ENCODE results near the gene TNPO2. TPM values are rescaled to one million over a fixed set of nuclear protein-coding genes. Genes with fewer than 3 reads are reported as not detected.

Gene TNPO2
- total and polyA plus RNA-seq, 7 experiments from 2014 or later, result 2.0 to 78.7 (median 59.0) TPM

DNA sequence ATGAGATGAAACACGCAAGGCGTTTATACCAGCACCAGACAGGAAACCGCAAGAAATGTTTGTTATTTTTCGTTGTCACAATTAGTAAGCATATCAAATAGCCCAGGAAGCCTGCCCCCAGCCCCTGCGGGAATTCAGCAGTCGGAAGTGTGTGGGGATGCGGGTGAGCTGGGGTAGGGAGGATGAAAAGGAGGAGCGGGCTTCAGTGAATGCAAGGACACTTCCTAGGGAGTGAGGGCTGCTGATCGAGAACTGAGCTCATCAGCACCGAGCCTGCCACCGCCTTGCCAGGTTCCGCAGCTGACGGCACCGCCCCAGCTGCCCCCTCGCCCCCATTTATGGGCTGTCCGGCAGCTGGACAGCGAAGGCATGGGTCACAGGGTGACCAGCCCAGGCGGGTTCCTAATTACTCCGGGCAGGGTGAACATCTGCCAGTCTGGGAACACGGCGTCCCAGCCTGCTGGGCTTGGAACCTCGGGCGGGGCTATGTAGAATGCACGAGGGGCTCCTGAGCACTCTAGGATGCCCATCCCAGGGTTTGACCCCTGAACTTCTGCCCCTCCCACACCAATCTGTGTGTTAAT lies 26.3 kb upstream of the TNPO2 start:
- ChIA-PET POLR2A (no interaction called here), CTCF (no interaction called here)
- Mint-ChIP-seq H3K27ac (no peak overlapping the region), H3K36me3 (peaks cover 12 to 30% (median 22%) of the 10 kb centered on the region in 5 donors), H3K27me3 (peaks cover 10 to 32% (median 21%) of the 10 kb centered on the region in 5 donors), H3K4me1 (peaks cover 0 to 13% (median 4%) of the 10 kb centered on the region in 7 donors), H3K4me3 (peak overlapping the region in 3 of 10 donors; percentile 2 to 48 (median 21)), H3K9me3 (peaks cover 0 to 12% (median 6%) of the 10 kb centered on the region in 11 donors)
- intact Hi-C loops (cut with micrococcal nuclease), result no loop called here
- Histone ChIP-seq H3K4me1 (ENCODE audit: control insufficient read depth in 2 of 2, insufficient read depth in 2 of 2, low read length in 2 of 2) (no peaks in the 10 kb centered on the region), H3K27me3 (ENCODE audit: control insufficient read depth in 2 of 2, insufficient read depth in 2 of 2, low read length in 2 of 2) (no peaks in the 10 kb centered on the region), H3K4me3 (ENCODE audit: low read length) (no peak overlapping the region), H3K27ac (ENCODE audit: low read depth, low read length) (no peak overlapping the region), H3K36me3 (ENCODE audit: control insufficient read depth in 2 of 3, insufficient read depth in 3 of 3, low read length in 3 of 3) (peaks cover 0 to 34% (median 0%) of the 10 kb centered on the region in 3 experiments), H3K9me3 (ENCODE audit: control insufficient read depth in 2 of 3, low read length in 3 of 3) (peaks cover 0 to 12% (median 0%) of the 10 kb centered on the region in 3 experiments)
- ATAC-seq (no peak), DNase-seq (no peak)

DNA sequence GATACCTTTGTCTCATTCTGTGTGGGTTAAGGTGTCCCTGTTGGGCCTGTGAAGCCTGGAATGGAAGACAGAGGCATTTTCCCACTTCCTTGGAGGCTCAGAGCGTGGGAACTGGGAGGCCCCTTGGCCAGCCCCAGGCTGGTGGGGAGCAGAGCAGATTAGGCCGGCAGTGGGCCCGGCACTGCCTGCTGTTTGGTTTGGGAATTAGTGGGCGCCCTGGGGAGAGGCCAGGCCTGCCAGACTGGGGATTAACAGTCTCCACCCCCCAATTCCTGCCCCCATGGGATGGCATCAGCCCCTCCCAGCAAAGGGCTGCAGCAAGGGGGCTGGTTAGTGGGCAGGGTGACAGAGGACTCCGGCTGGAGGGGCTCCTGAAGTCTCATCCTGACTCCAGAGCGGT lies 24.8 kb upstream of the TNPO2 start:
- Histone ChIP-seq H3K27me3 (ENCODE audit: control insufficient read depth in 2 of 2, insufficient read depth in 2 of 2, low read length in 2 of 2) (no peaks in the 10 kb centered on the region), H3K4me1 (ENCODE audit: control insufficient read depth in 2 of 2, insufficient read depth in 2 of 2, low read length in 2 of 2) (no peaks in the 10 kb centered on the region), H3K27ac (ENCODE audit: low read depth, low read length) (no peak overlapping the region), H3K9me3 (ENCODE audit: control insufficient read depth in 2 of 3, low read length in 3 of 3) (peaks cover 0 to 12% (median 0%) of the 10 kb centered on the region in 3 experiments), H3K4me3 (ENCODE audit: low read length) (no peak overlapping the region), H3K36me3 (ENCODE audit: control insufficient read depth in 2 of 3, insufficient read depth in 3 of 3, low read length in 3 of 3) (peaks cover 0 to 41% (median 0%) of the 10 kb centered on the region in 3 experiments)
- CTCF ChIA-PET, result no interaction called here
- Mint-ChIP-seq H3K27ac (no peak overlapping the region), H3K4me1 (peaks cover 0 to 13% (median 4%) of the 10 kb centered on the region in 7 donors), H3K4me3 (no peak overlapping the region), H3K9me3 (peaks cover 0 to 12% (median 6%) of the 10 kb centered on the region in 11 donors), H3K36me3 (peaks cover 12 to 35% (median 24%) of the 10 kb centered on the region in 5 donors), H3K27me3 (peaks cover 9 to 29% (median 18%) of the 10 kb centered on the region in 5 donors)
- POLR2A ChIA-PET, result interaction anchor here (2.8 kb wide), 1 partner anchor 11 kb away, joined by 8 read pairs; the partner anchor contains the start of gene GET3
- intact Hi-C loops (cut with micrococcal nuclease), result no loop called here
- ATAC-seq, result no peak
- no peak for DNase-seq

DNA sequence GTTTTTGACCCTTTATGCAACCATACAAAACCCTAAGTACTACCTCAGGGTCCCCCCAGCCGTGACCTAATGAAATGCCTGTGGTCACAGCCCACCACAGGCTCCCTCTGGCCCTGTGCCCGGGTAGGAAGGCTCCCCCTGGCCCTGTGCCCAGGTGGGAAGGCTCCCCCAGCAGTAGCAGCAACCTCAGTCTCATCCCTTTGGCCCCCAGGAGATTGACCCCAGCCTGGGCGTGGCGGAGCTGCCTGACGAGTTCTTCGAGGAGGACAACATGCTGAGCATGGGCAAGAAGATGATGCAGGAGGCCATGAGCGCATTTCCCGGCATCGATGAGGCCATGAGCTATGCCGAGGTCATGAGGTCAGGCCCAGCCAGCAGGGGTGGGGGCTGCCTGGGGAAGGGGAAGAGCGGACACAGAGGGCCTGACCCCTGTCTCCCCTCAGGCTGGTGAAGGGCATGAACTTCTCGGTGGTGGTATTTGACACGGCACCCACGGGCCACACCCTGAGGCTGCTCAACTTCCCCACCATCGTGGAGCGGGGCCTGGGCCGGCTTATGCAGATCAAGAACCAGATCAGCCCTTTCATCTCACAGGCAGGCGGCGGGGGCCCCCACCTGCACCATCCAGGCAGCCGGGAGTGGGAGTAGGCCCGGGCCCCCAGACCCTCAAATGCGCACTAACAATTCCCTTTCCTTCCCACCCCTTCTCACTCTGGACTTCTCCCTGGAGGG lies 21.6 kb upstream of the TNPO2 start:
- peaks cover 1 to 8% (median 5%) of the 10 kb centered on the region in 5 donors for H3K27me3 Mint-ChIP-seq
- H3K4me3 ChIP-seq (ENCODE audit: low read length), result no peak overlapping the region
- H3K27ac Mint-ChIP-seq, result no peak overlapping the region
- peaks cover 0 to 12% (median 0%) of the 10 kb centered on the region in 3 experiments for H3K9me3 ChIP-seq (ENCODE audit: control insufficient read depth in 2 of 3, low read length in 3 of 3)
- DNase-seq (no peak), ATAC-seq (no peak)
- no peaks in the 10 kb centered on the region for H3K27me3 ChIP-seq (ENCODE audit: control insufficient read depth in 2 of 2, insufficient read depth in 2 of 2, low read length in 2 of 2)
- peaks cover 0 to 51% (median 0%) of the 10 kb centered on the region in 3 experiments for H3K36me3 ChIP-seq (ENCODE audit: control insufficient read depth in 2 of 3, insufficient read depth in 3 of 3, low read length in 3 of 3)
- peaks cover 0 to 12% (median 6%) of the 10 kb centered on the region in 11 donors for H3K9me3 Mint-ChIP-seq
- H3K4me1 ChIP-seq (ENCODE audit: control insufficient read depth in 2 of 2, insufficient read depth in 2 of 2, low read length in 2 of 2), result no peaks in the 10 kb centered on the region
- peaks cover 12 to 40% (median 31%) of the 10 kb centered on the region in 5 donors for H3K36me3 Mint-ChIP-seq
- no peak overlapping the region for H3K4me3 Mint-ChIP-seq
- ChIA-PET CTCF (interaction anchor here (0.6 kb wide), 2 partner anchors 176 to 1760 kb away, joined by 3 to 4 read pairs; no protein-coding TSS in a partner anchor), POLR2A (interaction anchor here (1.4 to 2.8 kb wide), 2 partner anchors 8 to 10 kb away, joined by 3 to 8 read pairs; partner anchors contain the start of gene GET3)
- H3K27ac ChIP-seq (ENCODE audit: low read depth, low read length), result no peak overlapping the region
- H3K4me1 Mint-ChIP-seq, result peaks cover 0 to 9% (median 5%) of the 10 kb centered on the region in 7 donors
- intact Hi-C loops (cut with micrococcal nuclease), result no loop called here

DNA sequence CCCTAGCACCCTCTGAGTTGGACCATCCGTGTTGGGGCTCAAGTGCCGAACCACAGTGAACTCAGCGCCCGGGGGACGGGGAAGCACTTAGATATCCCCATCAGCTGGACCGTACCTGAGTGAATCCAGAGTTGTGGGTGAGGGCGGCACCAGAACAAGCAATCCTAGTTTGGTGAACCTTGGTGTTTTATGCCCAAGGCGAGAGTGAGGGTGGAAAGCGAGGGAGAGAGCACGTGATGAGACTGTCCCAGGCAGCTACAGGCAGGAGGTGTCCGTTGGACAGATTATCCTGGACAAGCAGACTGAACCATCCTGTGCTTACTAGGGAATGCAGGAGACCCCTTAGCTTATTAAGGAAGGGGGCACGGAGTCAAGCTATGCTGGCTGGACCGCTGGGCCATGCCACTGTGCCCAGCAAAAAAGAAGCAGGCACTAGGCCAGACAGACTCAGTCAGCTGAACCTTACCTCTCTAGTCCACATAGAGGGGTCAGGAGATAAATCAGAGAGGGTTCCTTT lies 14.2 kb upstream of the TNPO2 start:
- ATAC-seq, result no peak
- Mint-ChIP-seq H3K36me3 (peaks cover 3 to 14% (median 8%) of the 10 kb centered on the region in 5 donors), H3K27ac (peak overlapping the region in 7 of 9 donors; percentile 90 to 99 (median 95)), H3K4me1 (peaks cover 22 to 39% (median 33%) of the 10 kb centered on the region in 7 donors), H3K27me3 (no peaks in the 10 kb centered on the region), H3K4me3 (peak overlapping the region; percentile 96 to 100 (median 99)), H3K9me3 (peaks cover 0 to 3% (median 0%) of the 10 kb centered on the region in 11 donors)
- Histone ChIP-seq H3K4me1 (ENCODE audit: control insufficient read depth in 2 of 2, insufficient read depth in 2 of 2, low read length in 2 of 2) (peaks cover 20 to 23% of the 10 kb centered on the region in 2 donors), H3K27me3 (ENCODE audit: control insufficient read depth in 2 of 2, insufficient read depth in 2 of 2, low read length in 2 of 2) (no peaks in the 10 kb centered on the region), H3K36me3 (ENCODE audit: control insufficient read depth in 2 of 3, insufficient read depth in 3 of 3, low read length in 3 of 3) (peaks cover 0 to 26% (median 0%) of the 10 kb centered on the region in 3 experiments), H3K9me3 (ENCODE audit: control insufficient read depth in 2 of 3, low read length in 3 of 3) (no peaks in the 10 kb centered on the region), H3K4me3 (ENCODE audit: low read length) (peak overlapping the region; percentile 76), H3K27ac (ENCODE audit: low read depth, low read length) (peak overlapping the region; percentile 93)
- intact Hi-C loops (cut with micrococcal nuclease), result loop anchor here (1.0 to 2.0 kb wide), 10 partner anchors 37 to 1901 kb away; partner anchors contain the start of genes CALR (in 2 of the 2), FBXW9 (in 2 of the 2), RNASEH2A (in 2 of the 2) and DHPS (in 1 of the 2)
- ChIA-PET POLR2A (interaction anchor here (0.8 to 8.5 kb wide), 12 partner anchors 9 to 219 kb away, joined by 3 to 129 read pairs (median 4); partner anchors contain the start of genes DHPS, GADD45GIP1, JUNB and KLF1), CTCF (interaction anchor here (1.3 kb wide), 1 partner anchor 110 kb away, joined by 4 read pairs; no protein-coding TSS in a partner anchor)
- DNase-seq, result no peak

DNA sequence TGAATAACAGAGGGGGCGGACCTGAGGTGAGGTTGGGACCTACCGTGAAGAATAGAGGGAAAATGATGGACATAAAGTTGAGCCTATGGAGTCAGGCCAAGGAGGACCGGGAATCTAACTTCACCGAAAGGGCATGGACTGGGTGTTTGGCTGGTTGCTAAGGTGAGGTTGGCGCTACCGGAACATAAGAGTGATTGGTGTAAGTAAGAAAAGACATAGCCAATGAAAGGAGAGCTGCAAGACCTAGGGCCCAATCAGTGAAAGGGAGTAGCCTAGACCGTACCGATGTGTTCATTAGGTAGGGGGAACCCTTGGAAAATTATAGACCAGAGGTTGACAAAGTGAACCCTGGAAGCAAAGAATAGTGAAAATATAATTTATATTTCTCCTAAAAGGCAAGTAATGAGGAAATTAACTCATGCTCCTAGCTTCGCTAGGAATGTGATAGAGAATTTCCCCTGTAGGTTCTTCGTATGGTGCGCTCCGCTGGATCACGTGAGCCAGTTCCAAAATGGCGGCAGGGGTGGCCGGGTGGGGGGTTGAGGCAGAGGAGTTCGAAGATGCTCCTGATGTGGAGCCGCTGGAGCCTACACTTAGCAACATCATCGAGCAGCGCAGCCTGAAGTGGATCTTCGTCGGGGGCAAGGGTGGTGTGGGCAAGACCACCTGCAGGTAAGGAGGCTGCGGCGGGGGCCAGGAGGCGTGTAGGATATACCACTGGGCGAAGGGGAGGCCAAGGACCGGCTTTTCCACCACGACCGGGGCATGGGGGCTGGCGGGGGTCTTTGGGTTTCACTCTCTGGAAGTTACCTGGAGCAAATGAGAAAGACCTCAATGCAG lies 13.5 kb upstream of the TNPO2 start, which contains the start of gene GET3:
TSS of gene GET3 (plus strand) at position 503 of the 840 bp plus-strand sequence. CDS start at position 512, 9 bp downstream.
- H3K4me1 Mint-ChIP-seq, result peaks cover 29 to 42% (median 38%) of the 10 kb centered on the region in 7 donors
- H3K9me3 Mint-ChIP-seq, result peaks cover 0 to 1% (median 0%) of the 10 kb centered on the region in 11 donors
- ATAC-seq (peak; percentile 85), DNase-seq (peak; percentile 53 to 92 (median 86))
- no peaks in the 10 kb centered on the region for H3K27me3 ChIP-seq (ENCODE audit: control insufficient read depth in 2 of 2, insufficient read depth in 2 of 2, low read length in 2 of 2)
- peak within 1 kb of the TSS; percentile 96 to 100 (median 99) for H3K4me3 Mint-ChIP-seq
- H3K4me1 ChIP-seq (ENCODE audit: control insufficient read depth in 2 of 2, insufficient read depth in 2 of 2, low read length in 2 of 2), result peaks cover 27 to 30% of the 10 kb centered on the region in 2 donors
- H3K27ac ChIP-seq (ENCODE audit: low read depth, low read length), result peak within 1 kb of the TSS; percentile 93
- intact Hi-C loops (cut with micrococcal nuclease), result loop anchor here (1.0 to 2.0 kb wide), 10 partner anchors 38 to 1900 kb away; partner anchors contain the start of genes CALR (in 2 of the 2), FBXW9 (in 2 of the 2), RNASEH2A (in 2 of the 2) and DHPS (in 1 of the 2)
- H3K36me3 Mint-ChIP-seq, result peaks cover 3 to 12% (median 7%) of the 10 kb centered on the region in 5 donors
- H3K36me3 ChIP-seq (ENCODE audit: control insufficient read depth in 2 of 3, insufficient read depth in 3 of 3, low read length in 3 of 3), result peaks cover 0 to 26% (median 0%) of the 10 kb centered on the region in 3 experiments
- CTCF ChIA-PET, result no interaction called here
- H3K4me3 ChIP-seq (ENCODE audit: low read length), result peak within 1 kb of the TSS; percentile 76
- H3K9me3 ChIP-seq (ENCODE audit: control insufficient read depth in 2 of 3, low read length in 3 of 3), result no peaks in the 10 kb centered on the region
- POLR2A ChIA-PET, result interaction anchor here (0.5 to 8.5 kb wide), 17 partner anchors 10 to 227 kb away, joined by 3 to 129 read pairs (median 4); partner anchors contain the start of genes DHPS, GADD45GIP1, JUNB and KLF1
- no peaks in the 10 kb centered on the region for H3K27me3 Mint-ChIP-seq
- H3K27ac Mint-ChIP-seq, result peak within 1 kb of the TSS; percentile 90 to 99 (median 97)
